GM21367 (cell line): ENCODE measurements around the gene VSTM2L.

Experiments
- ATAC-seq: cut with Tn5 transposase; IDR thresholded peaks from one replicate; pipeline ENCODE4 v1.9.1; 2021; ENCODE audit not compliant: unreplicated experiment

VSTM2L gene

GRCh38 chr20:37899105-37900045 is 3.6 kb upstream of the VSTM2L start:
- ATAC-seq: no peak

- no peak for ATAC-seq
Measured at GRCh38 chr20:37901240-37901639, 1.7 kb upstream of the VSTM2L start.

- ATAC-seq: no peak
Measured at GRCh38 chr20:37901654-37902503, 1.0 kb upstream of the VSTM2L start.

- ATAC-seq: no peak
Measured at GRCh38 chr20:37903317-37904007, 535 bp downstream of the VSTM2L start.

GRCh38 chr20:37904008-37904642 is 1.2 kb downstream of the VSTM2L start:
- ATAC-seq: no peak

- ATAC-seq: no peak
Measured at GRCh38 chr20:37904845-37905373, 2.0 kb downstream of the VSTM2L start.

GRCh38 chr20:37905671-37906613 is 3.0 kb downstream of the VSTM2L start:
- no peak for ATAC-seq

GRCh38 chr20:37907330-37907676 is 4.4 kb downstream of the VSTM2L start:
- no peak for ATAC-seq

- no peak for ATAC-seq
Measured at GRCh38 chr20:37907677-37908401, 4.9 kb downstream of the VSTM2L start.

GRCh38 chr20:37911261-37911660 is 8.3 kb downstream of the VSTM2L start:
- ATAC-seq: no peak

- ATAC-seq: no peak
Measured at GRCh38 chr20:37911838-37912281, 8.9 kb downstream of the VSTM2L start.

GRCh38 chr20:37912874-37913273 is 9.9 kb downstream of the VSTM2L start:
- ATAC-seq: no peak

- ATAC-seq: no peak
Measured at GRCh38 chr20:37913567-37914366, 10.8 kb downstream of the VSTM2L start.

GRCh38 chr20:37914367-37914671 is 11.4 kb downstream of the VSTM2L start:
- ATAC-seq: no peak

GRCh38 chr20:37914672-37915433 is 11.9 kb downstream of the VSTM2L start:
- no peak for ATAC-seq

GRCh38 chr20:37915434-37915787 is 12.5 kb downstream of the VSTM2L start:
- no peak for ATAC-seq

- ATAC-seq: no peak
Measured at GRCh38 chr20:37915800-37916570, 13.1 kb downstream of the VSTM2L start.
